Astrocyte (in vitro differentiated cells and primary cell): Measurements from ENCODE around the gene EPHB2. TPM values are rescaled to one million over a fixed set of nuclear protein-coding genes. Genes with fewer than 3 reads are reported as not detected.

Experiments used
- DNase-seq: peaks from one replicate; pipeline ENCODE4 v3.0.0-alpha.2; 2010; ENCODE audit warnings: low read depth
- FAIRE-seq: peaks from 2 replicates; lab custom pipeline; 2011; peaks lifted over from hg19 to GRCh38; lab: Jason Lieb, UNC
- H2AFZ ChIP-seq: 2 replicates; pipeline ENCODE4 v1.6.0; 2012; ENCODE audit warnings: low read depth, low read length, inconsistent platforms
- H3K27ac ChIP-seq: 2 replicates; pipeline ENCODE4 v1.5.1; 2011; ENCODE audit warnings: low read depth, low read length, inconsistent platforms
- H3K27me3 ChIP-seq: 2 replicates; pipeline ENCODE4 v1.6.0; 2011; ENCODE audit warnings: low read length, inconsistent platforms; ENCODE audit not compliant: insufficient read depth
- H3K36me3 ChIP-seq: 2 replicates; pipeline ENCODE4 v1.5.1; 2011; ENCODE audit warnings: low read length, inconsistent platforms; ENCODE audit not compliant: insufficient read depth
- H3K4me1 ChIP-seq: 2 replicates; pipeline ENCODE4 v1.5.1; 2011; ENCODE audit warnings: low read length, inconsistent platforms; ENCODE audit not compliant: insufficient read depth
- H3K4me2 ChIP-seq: 2 replicates; pipeline ENCODE4 v1.6.0; 2012; ENCODE audit warnings: low read length, inconsistent platforms
- H3K4me3 ChIP-seq: 2 replicates; pipeline ENCODE4 v1.5.1; 2011; ENCODE audit warnings: low read depth, mild to moderate bottlenecking, low read length, inconsistent platforms; ENCODE audit not compliant: insufficient read depth
- H3K79me2 ChIP-seq: 2 replicates; pipeline ENCODE4 v1.6.0; 2012; ENCODE audit warnings: mild to moderate bottlenecking, low read length, inconsistent platforms; ENCODE audit not compliant: insufficient read depth
- H3K9ac ChIP-seq: 2 replicates; pipeline ENCODE4 v1.6.0; 2012; ENCODE audit warnings: mild to moderate bottlenecking, low read length, inconsistent platforms
- H3K9me3 ChIP-seq: 2 replicates; pipeline ENCODE4 v1.5.1; 2012; ENCODE audit warnings: low read depth, mild to moderate bottlenecking, low read length, inconsistent platforms; ENCODE audit not compliant: insufficient read depth
- H4K20me1 ChIP-seq: 2 replicates; pipeline ENCODE4 v1.6.0; 2012; ENCODE audit warnings: low read length, inconsistent platforms; ENCODE audit not compliant: insufficient read depth
- H3K27ac Mint-ChIP-seq: one replicate; pipeline ENCODE4 v1.8.0; 2021; ENCODE audit warnings: mild to moderate bottlenecking, mixed read lengths; ENCODE audit not compliant: unreplicated experiment
- H3K27me3 Mint-ChIP-seq: one replicate; pipeline ENCODE4 v1.8.0; 2021; ENCODE audit warnings: low read depth, mixed read lengths; ENCODE audit not compliant: unreplicated experiment
- H3K36me3 Mint-ChIP-seq: one replicate; pipeline ENCODE4 v1.8.0; 2021; ENCODE audit warnings: low read depth, mixed read lengths; ENCODE audit not compliant: unreplicated experiment
- H3K4me1 Mint-ChIP-seq: one replicate; pipeline ENCODE4 v1.8.0; 2021; ENCODE audit warnings: low read depth, mixed read lengths; ENCODE audit not compliant: unreplicated experiment
- H3K4me3 Mint-ChIP-seq: one replicate; pipeline ENCODE4 v1.8.0; 2021; ENCODE audit warnings: mild to moderate bottlenecking, moderate library complexity, mixed read lengths; ENCODE audit not compliant: unreplicated experiment
- H3K9me3 Mint-ChIP-seq: one replicate; pipeline ENCODE4 v1.8.0; 2021; ENCODE audit warnings: mild to moderate bottlenecking, mixed read lengths; ENCODE audit not compliant: unreplicated experiment
- EZH2 ChIP-seq: IDR thresholded peaks from 2 replicates; pipeline ENCODE4 v1.6.1; 2012; ENCODE audit warnings: mild to moderate bottlenecking, low read length, inconsistent platforms; ENCODE audit not compliant: insufficient read depth
- total RNA-seq: library from RNA; stranded (reverse); gene quantifications from 2 replicates; pipeline ENCODE4 v1.2.1, GENCODE V29; 2021
- TF ChIP-seq, protein P1 (sequence below): IDR thresholded peaks from 2 replicates; pipeline ENCODE4 v1.5.1; 2011; ENCODE audit warnings: low read depth, mild to moderate bottlenecking, inconsistent platforms, low read length, moderate library complexity; ENCODE audit not compliant: insufficient read depth

The EPHB2 gene
- total RNA-seq, 1 donor from 2014 or later, result 8.4 TPM

- peaks cover 13% of the 10 kb centered on the region for H3K4me1 Mint-ChIP-seq
- H3K27ac Mint-ChIP-seq, result no peak overlapping the region
- H3K27me3 Mint-ChIP-seq, result peaks cover 22% of the 10 kb centered on the region
- no peak overlapping the region for H3K27ac ChIP-seq
- no peak overlapping the region for H3K4me2 ChIP-seq
- H3K9me3 Mint-ChIP-seq, result no peaks in the 10 kb centered on the region
- no peak for FAIRE-seq
- no peak overlapping the region for H3K9ac ChIP-seq
- H3K4me3 ChIP-seq, result no peak overlapping the region
- H4K20me1 ChIP-seq, result peaks cover 38% of the 10 kb centered on the region
- H2AFZ ChIP-seq, result no peak overlapping the region
- no peak for DNase-seq
- peaks cover 16% of the 10 kb centered on the region for H3K79me2 ChIP-seq
- H3K27me3 ChIP-seq, result no peaks in the 10 kb centered on the region
- H3K4me3 Mint-ChIP-seq, result no peak overlapping the region
- peaks cover 20% of the 10 kb centered on the region for H3K4me1 ChIP-seq
- TF ChIP-seq, protein P1, sequence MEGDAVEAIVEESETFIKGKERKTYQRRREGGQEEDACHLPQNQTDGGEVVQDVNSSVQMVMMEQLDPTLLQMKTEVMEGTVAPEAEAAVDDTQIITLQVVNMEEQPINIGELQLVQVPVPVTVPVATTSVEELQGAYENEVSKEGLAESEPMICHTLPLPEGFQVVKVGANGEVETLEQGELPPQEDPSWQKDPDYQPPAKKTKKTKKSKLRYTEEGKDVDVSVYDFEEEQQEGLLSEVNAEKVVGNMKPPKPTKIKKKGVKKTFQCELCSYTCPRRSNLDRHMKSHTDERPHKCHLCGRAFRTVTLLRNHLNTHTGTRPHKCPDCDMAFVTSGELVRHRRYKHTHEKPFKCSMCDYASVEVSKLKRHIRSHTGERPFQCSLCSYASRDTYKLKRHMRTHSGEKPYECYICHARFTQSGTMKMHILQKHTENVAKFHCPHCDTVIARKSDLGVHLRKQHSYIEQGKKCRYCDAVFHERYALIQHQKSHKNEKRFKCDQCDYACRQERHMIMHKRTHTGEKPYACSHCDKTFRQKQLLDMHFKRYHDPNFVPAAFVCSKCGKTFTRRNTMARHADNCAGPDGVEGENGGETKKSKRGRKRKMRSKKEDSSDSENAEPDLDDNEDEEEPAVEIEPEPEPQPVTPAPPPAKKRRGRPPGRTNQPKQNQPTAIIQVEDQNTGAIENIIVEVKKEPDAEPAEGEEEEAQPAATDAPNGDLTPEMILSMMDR, result no peak
- no peak for TF ChIP-seq EZH2
- H3K36me3 Mint-ChIP-seq, result peaks cover 1% of the 10 kb centered on the region
- H3K36me3 ChIP-seq, result no peaks in the 10 kb centered on the region
- no peaks in the 10 kb centered on the region for H3K9me3 ChIP-seq
Measured at GRCh38 chr1:22805672-22806038, 95.0 kb downstream of the EPHB2 start.

GRCh38 chr1:22806584-22806983, 95.9 kb downstream of the EPHB2 start:
- no peak for FAIRE-seq

GRCh38 chr1:22807340-22807739, 96.7 kb downstream of the EPHB2 start:
- TF ChIP-seq, protein P1, result no peak
- TF ChIP-seq EZH2, result no peak
- no peak overlapping the region for H3K4me2 ChIP-seq
- H3K9ac ChIP-seq, result no peak overlapping the region
- peaks cover 23% of the 10 kb centered on the region for H3K27me3 Mint-ChIP-seq
- H3K4me3 ChIP-seq, result no peak overlapping the region
- no peaks in the 10 kb centered on the region for H3K36me3 ChIP-seq
- no peaks in the 10 kb centered on the region for H3K9me3 Mint-ChIP-seq
- peaks cover 20% of the 10 kb centered on the region for H3K4me1 ChIP-seq
- no peak for DNase-seq
- H3K36me3 Mint-ChIP-seq, result peaks cover 1% of the 10 kb centered on the region
- no peak overlapping the region for H3K4me3 Mint-ChIP-seq
- no peaks in the 10 kb centered on the region for H3K9me3 ChIP-seq
- peaks cover 14% of the 10 kb centered on the region for H3K79me2 ChIP-seq
- no peak for FAIRE-seq
- H3K27me3 ChIP-seq, result no peaks in the 10 kb centered on the region
- peaks cover 32% of the 10 kb centered on the region for H4K20me1 ChIP-seq
- H3K27ac ChIP-seq, result no peak overlapping the region
- H2AFZ ChIP-seq, result no peak overlapping the region
- no peak overlapping the region for H3K27ac Mint-ChIP-seq
- peaks cover 13% of the 10 kb centered on the region for H3K4me1 Mint-ChIP-seq

More at GRCh38 chr1:22806584-22806983, 95.9 kb downstream of the EPHB2 start:
- H3K4me3 Mint-ChIP-seq, result no peak overlapping the region
- H3K36me3 Mint-ChIP-seq, result peaks cover 1% of the 10 kb centered on the region
- no peak overlapping the region for H3K27ac Mint-ChIP-seq
- Histone ChIP-seq H3K4me1 (peaks cover 20% of the 10 kb centered on the region), H3K4me3 (no peak overlapping the region), H4K20me1 (peaks cover 34% of the 10 kb centered on the region), H3K9me3 (no peaks in the 10 kb centered on the region), H3K9ac (no peak overlapping the region), H3K79me2 (peaks cover 16% of the 10 kb centered on the region), H3K27ac (no peak overlapping the region), H3K27me3 (no peaks in the 10 kb centered on the region), H3K36me3 (no peaks in the 10 kb centered on the region), H2AFZ (no peak overlapping the region), H3K4me2 (no peak overlapping the region)
- peaks cover 13% of the 10 kb centered on the region for H3K4me1 Mint-ChIP-seq
- H3K27me3 Mint-ChIP-seq, result peaks cover 23% of the 10 kb centered on the region
- no peak for DNase-seq
- H3K9me3 Mint-ChIP-seq, result no peaks in the 10 kb centered on the region
- no peak for TF ChIP-seq EZH2
- TF ChIP-seq, protein P1, result no peak
